ENCODE measurements around the gene IQCN. TPM values are rescaled to one million over a fixed set of nuclear protein-coding genes. Genes with fewer than 3 reads are reported as not detected.

Gene IQCN
- polyA plus RNA-seq, 1 donor (not counting 4 experiments of a cell fraction or from before 2014, with no cell fraction given), result not detected

DNA sequence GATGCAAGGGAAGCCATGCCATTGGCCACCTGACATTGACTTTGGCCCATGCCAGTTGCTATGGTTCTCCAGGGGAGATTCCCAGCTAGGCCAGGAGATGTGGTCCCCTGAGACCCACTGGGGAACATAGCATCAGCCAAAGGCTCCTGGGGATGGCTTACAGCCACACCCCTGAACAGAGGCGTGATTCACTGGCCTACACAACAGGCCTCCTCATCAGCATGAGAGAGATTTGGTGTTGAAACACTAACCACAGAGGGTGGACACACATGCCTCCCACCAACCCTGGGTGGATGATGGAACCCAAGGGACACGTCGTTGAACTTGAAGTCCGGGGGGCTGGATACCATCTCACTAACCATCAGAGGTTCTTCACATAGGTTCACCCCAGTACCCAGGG is 14.4 kb downstream of the IQCN start:
- H3K9me1 ChIP-seq (ENCODE audit: control insufficient read depth, extremely low read depth, insufficient read depth, low read length), result no peaks in the 10 kb centered on the region
- no peak overlapping the region for H3K4me2 ChIP-seq (ENCODE audit: control insufficient read depth, extremely low read depth, insufficient read depth, low read depth, low read length)
- H3K9me3 ChIP-seq (ENCODE audit: control insufficient read depth, low read depth, low read length), result no peaks in the 10 kb centered on the region
- FAIRE-seq, result no peak
- H4K20me1 ChIP-seq (ENCODE audit: control insufficient read depth, extremely low read depth, insufficient read depth, low read length), result no peaks in the 10 kb centered on the region
- dilution Hi-C loops (cut with MboI; ENCODE audit: extremely low pct_ligation_motif_present, low sequenced_read_pairs), result no loop called here
- no peak overlapping the region for H2AFZ ChIP-seq (ENCODE audit: control insufficient read depth, low read length)
- no peaks in the 10 kb centered on the region for H3K79me2 ChIP-seq (ENCODE audit: control insufficient read depth, insufficient read depth, low read length)
- H3K27me3 ChIP-seq (ENCODE audit: control insufficient read depth, extremely low read depth, insufficient read depth, low read length), result no peaks in the 10 kb centered on the region
- no peaks in the 10 kb centered on the region for H3K36me3 ChIP-seq (ENCODE audit: control insufficient read depth in 2 of 2, extremely low read depth in 1 of 2, insufficient read depth in 2 of 2, low read length in 2 of 2)
- H3K27ac ChIP-seq (ENCODE audit: control insufficient read depth, insufficient read depth, low read length), result no peak overlapping the region
- H3K9ac ChIP-seq (ENCODE audit: control insufficient read depth, extremely low read depth, insufficient read depth, low read length), result no peak overlapping the region
- DNase-seq (ENCODE audit: low read depth, low spot score), result no peak
- TF ChIP-seq EZH2 (IDR thresholded peaks at IDR 0.05; ENCODE audit: low read length), result no peak
- TF ChIP-seq, protein P1, sequence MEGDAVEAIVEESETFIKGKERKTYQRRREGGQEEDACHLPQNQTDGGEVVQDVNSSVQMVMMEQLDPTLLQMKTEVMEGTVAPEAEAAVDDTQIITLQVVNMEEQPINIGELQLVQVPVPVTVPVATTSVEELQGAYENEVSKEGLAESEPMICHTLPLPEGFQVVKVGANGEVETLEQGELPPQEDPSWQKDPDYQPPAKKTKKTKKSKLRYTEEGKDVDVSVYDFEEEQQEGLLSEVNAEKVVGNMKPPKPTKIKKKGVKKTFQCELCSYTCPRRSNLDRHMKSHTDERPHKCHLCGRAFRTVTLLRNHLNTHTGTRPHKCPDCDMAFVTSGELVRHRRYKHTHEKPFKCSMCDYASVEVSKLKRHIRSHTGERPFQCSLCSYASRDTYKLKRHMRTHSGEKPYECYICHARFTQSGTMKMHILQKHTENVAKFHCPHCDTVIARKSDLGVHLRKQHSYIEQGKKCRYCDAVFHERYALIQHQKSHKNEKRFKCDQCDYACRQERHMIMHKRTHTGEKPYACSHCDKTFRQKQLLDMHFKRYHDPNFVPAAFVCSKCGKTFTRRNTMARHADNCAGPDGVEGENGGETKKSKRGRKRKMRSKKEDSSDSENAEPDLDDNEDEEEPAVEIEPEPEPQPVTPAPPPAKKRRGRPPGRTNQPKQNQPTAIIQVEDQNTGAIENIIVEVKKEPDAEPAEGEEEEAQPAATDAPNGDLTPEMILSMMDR (optimal IDR thresholded peaks at IDR 0.05 in 1 of 3, IDR thresholded peaks at IDR 0.05 in 1 of 3, conservative IDR thresholded peaks at IDR 0.05 in 1 of 3; ENCODE audit: extremely low read depth in 1 of 3, insufficient read depth in 2 of 3, low read length in 3 of 3), result no peak
- peaks cover 4% of the 10 kb centered on the region for H3K4me1 ChIP-seq (ENCODE audit: control insufficient read depth, extremely low read depth, insufficient read depth, low read length)
- H3K4me3 ChIP-seq (ENCODE audit: control insufficient read depth in 2 of 3, extremely low read depth in 1 of 3, insufficient read depth in 2 of 3, low read depth in 1 of 3, low read length in 3 of 3), result no peak overlapping the region

DNA sequence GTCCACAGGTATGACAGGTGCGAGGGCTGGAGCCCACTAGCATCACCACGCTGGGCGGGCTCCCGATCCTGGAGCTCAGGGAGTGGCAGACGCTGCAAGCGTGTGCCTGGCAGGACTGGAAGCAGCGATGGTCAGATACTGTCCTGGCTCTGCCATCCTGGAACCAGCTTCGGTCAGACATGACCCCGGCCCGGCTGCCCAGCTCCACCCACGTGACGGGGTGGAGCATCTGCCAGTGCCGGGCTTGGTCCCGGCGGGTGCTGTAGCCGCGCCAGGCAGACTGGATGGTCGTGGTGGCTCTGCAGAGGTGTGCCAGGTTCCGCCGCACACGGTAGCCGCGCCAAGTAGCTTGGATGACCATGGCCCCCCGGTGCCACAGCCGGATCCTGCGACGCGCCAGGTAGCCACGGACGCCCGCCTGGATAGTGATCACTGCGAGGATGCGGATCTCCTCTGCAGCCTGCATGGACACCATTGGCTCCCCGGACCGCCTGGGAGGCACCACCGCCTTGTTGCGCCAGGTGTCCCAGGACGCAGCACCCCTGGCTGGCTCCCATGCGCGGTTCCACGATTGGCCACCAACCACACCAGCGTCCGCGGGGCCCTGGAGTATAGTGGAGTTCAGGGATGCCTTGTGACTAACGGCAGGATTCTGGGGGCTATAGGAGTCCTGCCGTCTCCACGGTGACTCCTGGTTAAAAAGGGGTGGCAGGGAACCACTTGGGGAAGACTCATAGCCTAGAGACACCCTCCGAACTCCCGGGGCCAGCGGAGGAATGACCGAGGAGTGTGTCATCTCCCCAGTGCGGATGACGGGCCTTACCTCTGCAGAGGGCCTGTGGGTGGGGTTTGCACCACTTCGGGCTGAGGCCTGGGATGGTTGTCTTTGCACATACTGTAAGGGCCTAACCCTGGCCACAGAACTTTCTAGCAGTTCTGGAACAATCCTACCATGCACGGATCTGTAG is 16.5 kb downstream of the IQCN start:
- TF ChIP-seq, protein P1 (optimal IDR thresholded peaks at IDR 0.05 in 1 of 3, IDR thresholded peaks at IDR 0.05 in 1 of 3, conservative IDR thresholded peaks at IDR 0.05 in 1 of 3; ENCODE audit: extremely low read depth in 1 of 3, insufficient read depth in 2 of 3, low read length in 3 of 3), result no peak
- TF ChIP-seq EZH2 (IDR thresholded peaks at IDR 0.05; ENCODE audit: low read length), result no peak

More for the DNA sequence above, 16.5 kb downstream of the IQCN start:
- Histone ChIP-seq H3K79me2 (ENCODE audit: control insufficient read depth, insufficient read depth, low read length) (no peaks in the 10 kb centered on the region), H4K20me1 (ENCODE audit: control insufficient read depth, extremely low read depth, insufficient read depth, low read length) (no peaks in the 10 kb centered on the region), H3K27ac (ENCODE audit: control insufficient read depth, insufficient read depth, low read length) (no peak overlapping the region), H3K9ac (ENCODE audit: control insufficient read depth, extremely low read depth, insufficient read depth, low read length) (no peak overlapping the region), H3K4me1 (ENCODE audit: control insufficient read depth, extremely low read depth, insufficient read depth, low read length) (peaks cover 21% of the 10 kb centered on the region), H2AFZ (ENCODE audit: control insufficient read depth, low read length) (no peak overlapping the region), H3K36me3 (ENCODE audit: control insufficient read depth in 2 of 2, extremely low read depth in 1 of 2, insufficient read depth in 2 of 2, low read length in 2 of 2) (no peaks in the 10 kb centered on the region), H3K9me1 (ENCODE audit: control insufficient read depth, extremely low read depth, insufficient read depth, low read length) (no peaks in the 10 kb centered on the region), H3K9me3 (ENCODE audit: control insufficient read depth, low read depth, low read length) (no peaks in the 10 kb centered on the region), H3K27me3 (ENCODE audit: control insufficient read depth, extremely low read depth, insufficient read depth, low read length) (no peaks in the 10 kb centered on the region), H3K4me3 (ENCODE audit: control insufficient read depth in 2 of 3, extremely low read depth in 1 of 3, insufficient read depth in 2 of 3, low read depth in 1 of 3, low read length in 3 of 3) (no peak overlapping the region), H3K4me2 (ENCODE audit: control insufficient read depth, extremely low read depth, insufficient read depth, low read depth, low read length) (no peak overlapping the region)
- no peak for DNase-seq (ENCODE audit: low read depth, low spot score)
- dilution Hi-C loops (cut with MboI; ENCODE audit: extremely low pct_ligation_motif_present, low sequenced_read_pairs), result no loop called here
- no peak for FAIRE-seq
